ENCODE results near the gene DMRTB1.

DMRTB1 gene

GRCh38 chr1:53465023-53465957, 6.1 kb downstream of the DMRTB1 start:
- H3K4me3 Mint-ChIP-seq: no peak overlapping the region
- no peaks in the 10 kb centered on the region for H3K9me3 Mint-ChIP-seq
- H3K4me1 Mint-ChIP-seq (ENCODE audit: low read depth): peaks cover 2% of the 10 kb centered on the region
- no peak overlapping the region for H3K27ac Mint-ChIP-seq
- H3K27me3 Mint-ChIP-seq (ENCODE audit: low read depth): no peaks in the 10 kb centered on the region
- no peaks in the 10 kb centered on the region for H3K36me3 Mint-ChIP-seq (ENCODE audit: low read depth)

- Mint-ChIP-seq H3K9me3 (no peaks in the 10 kb centered on the region), H3K27ac (no peak overlapping the region), H3K36me3 (ENCODE audit: low read depth) (no peaks in the 10 kb centered on the region), H3K4me1 (ENCODE audit: low read depth) (peaks cover 2% of the 10 kb centered on the region), H3K4me3 (no peak overlapping the region), H3K27me3 (ENCODE audit: low read depth) (no peaks in the 10 kb centered on the region)
These were observed 8.2 kb downstream of the DMRTB1 start for GRCh38 chr1:53467391-53467790.

GRCh38 chr1:53468374-53468773, 9.2 kb downstream of the DMRTB1 start:
- no peaks in the 10 kb centered on the region for H3K27me3 Mint-ChIP-seq (ENCODE audit: low read depth)
- peaks cover 2% of the 10 kb centered on the region for H3K4me1 Mint-ChIP-seq (ENCODE audit: low read depth)
- no peak overlapping the region for H3K27ac Mint-ChIP-seq
- no peaks in the 10 kb centered on the region for H3K36me3 Mint-ChIP-seq (ENCODE audit: low read depth)
- no peak overlapping the region for H3K4me3 Mint-ChIP-seq
- no peaks in the 10 kb centered on the region for H3K9me3 Mint-ChIP-seq

- Mint-ChIP-seq H3K9me3 (no peaks in the 10 kb centered on the region), H3K27ac (no peak overlapping the region), H3K4me3 (no peak overlapping the region), H3K4me1 (ENCODE audit: low read depth) (peaks cover 2% of the 10 kb centered on the region), H3K27me3 (ENCODE audit: low read depth) (no peaks in the 10 kb centered on the region), H3K36me3 (ENCODE audit: low read depth) (no peaks in the 10 kb centered on the region)
These were observed 10.2 kb downstream of the DMRTB1 start for GRCh38 chr1:53469373-53469772.

- H3K4me3 Mint-ChIP-seq: no peak overlapping the region
These were observed 11.0 kb downstream of the DMRTB1 start for GRCh38 chr1:53470155-53470554.

GRCh38 chr1:53470584-53470983, 11.4 kb downstream of the DMRTB1 start:
- no peak overlapping the region for H3K27ac Mint-ChIP-seq
- H3K36me3 Mint-ChIP-seq (ENCODE audit: low read depth): no peaks in the 10 kb centered on the region

More at GRCh38 chr1:53470155-53470554, 11.0 kb downstream of the DMRTB1 start:
- H3K27me3 Mint-ChIP-seq (ENCODE audit: low read depth): no peaks in the 10 kb centered on the region
- no peaks in the 10 kb centered on the region for H3K36me3 Mint-ChIP-seq (ENCODE audit: low read depth)
- no peaks in the 10 kb centered on the region for H3K9me3 Mint-ChIP-seq
- peaks cover 2% of the 10 kb centered on the region for H3K4me1 Mint-ChIP-seq (ENCODE audit: low read depth)
- no peak overlapping the region for H3K27ac Mint-ChIP-seq

GRCh38 chr1:53471000-53471399, 11.8 kb downstream of the DMRTB1 start:
- Mint-ChIP-seq H3K27ac (no peak overlapping the region), H3K4me1 (ENCODE audit: low read depth) (peaks cover 2% of the 10 kb centered on the region), H3K4me3 (no peak overlapping the region), H3K36me3 (ENCODE audit: low read depth) (no peaks in the 10 kb centered on the region), H3K9me3 (no peaks in the 10 kb centered on the region), H3K27me3 (ENCODE audit: low read depth) (peaks cover 5% of the 10 kb centered on the region)

More at GRCh38 chr1:53470584-53470983, 11.4 kb downstream of the DMRTB1 start:
- H3K4me1 Mint-ChIP-seq (ENCODE audit: low read depth): peaks cover 2% of the 10 kb centered on the region
- H3K27me3 Mint-ChIP-seq (ENCODE audit: low read depth): peaks cover under 1% of the 10 kb centered on the region
- no peaks in the 10 kb centered on the region for H3K9me3 Mint-ChIP-seq
- no peak overlapping the region for H3K4me3 Mint-ChIP-seq

- no peaks in the 10 kb centered on the region for H3K36me3 Mint-ChIP-seq (ENCODE audit: low read depth)
- H3K4me3 Mint-ChIP-seq: no peak overlapping the region
- peaks cover 12% of the 10 kb centered on the region for H3K27me3 Mint-ChIP-seq (ENCODE audit: low read depth)
- H3K9me3 Mint-ChIP-seq: no peaks in the 10 kb centered on the region
- H3K27ac Mint-ChIP-seq: no peak overlapping the region
- H3K4me1 Mint-ChIP-seq (ENCODE audit: low read depth): no peaks in the 10 kb centered on the region
These were observed 14.3 kb downstream of the DMRTB1 start for GRCh38 chr1:53473463-53473862.

GRCh38 chr1:53475664-53476063, 16.5 kb downstream of the DMRTB1 start:
- peaks cover 16% of the 10 kb centered on the region for H3K27me3 Mint-ChIP-seq (ENCODE audit: low read depth)
- no peaks in the 10 kb centered on the region for H3K36me3 Mint-ChIP-seq (ENCODE audit: low read depth)
- H3K27ac Mint-ChIP-seq: no peak overlapping the region
- no peaks in the 10 kb centered on the region for H3K4me1 Mint-ChIP-seq (ENCODE audit: low read depth)
- H3K4me3 Mint-ChIP-seq: no peak overlapping the region
- H3K9me3 Mint-ChIP-seq: no peaks in the 10 kb centered on the region

GRCh38 chr1:53476579-53476978, 17.4 kb downstream of the DMRTB1 start:
- Mint-ChIP-seq H3K9me3 (no peaks in the 10 kb centered on the region), H3K4me1 (ENCODE audit: low read depth) (no peaks in the 10 kb centered on the region), H3K27me3 (ENCODE audit: low read depth) (peaks cover 16% of the 10 kb centered on the region), H3K27ac (no peak overlapping the region), H3K36me3 (ENCODE audit: low read depth) (no peaks in the 10 kb centered on the region), H3K4me3 (no peak overlapping the region)

- Mint-ChIP-seq H3K4me1 (ENCODE audit: low read depth) (no peaks in the 10 kb centered on the region), H3K27ac (no peak overlapping the region), H3K27me3 (ENCODE audit: low read depth) (peaks cover 16% of the 10 kb centered on the region), H3K36me3 (ENCODE audit: low read depth) (no peaks in the 10 kb centered on the region), H3K9me3 (no peaks in the 10 kb centered on the region), H3K4me3 (no peak overlapping the region)
These were observed 18.7 kb downstream of the DMRTB1 start for GRCh38 chr1:53477651-53478501.

- no peaks in the 10 kb centered on the region for H3K4me1 Mint-ChIP-seq (ENCODE audit: low read depth)
- H3K36me3 Mint-ChIP-seq (ENCODE audit: low read depth): no peaks in the 10 kb centered on the region
- no peaks in the 10 kb centered on the region for H3K9me3 Mint-ChIP-seq
- no peak overlapping the region for H3K27ac Mint-ChIP-seq
- H3K27me3 Mint-ChIP-seq (ENCODE audit: low read depth): peaks cover 16% of the 10 kb centered on the region
- no peak overlapping the region for H3K4me3 Mint-ChIP-seq
These were observed 19.3 kb downstream of the DMRTB1 start for GRCh38 chr1:53478502-53478818.

GRCh38 chr1:53480678-53481077, 21.5 kb downstream of the DMRTB1 start:
- Mint-ChIP-seq H3K27me3 (ENCODE audit: low read depth) (peaks cover 14% of the 10 kb centered on the region), H3K36me3 (ENCODE audit: low read depth) (no peaks in the 10 kb centered on the region), H3K9me3 (no peaks in the 10 kb centered on the region), H3K4me3 (no peak overlapping the region), H3K4me1 (ENCODE audit: low read depth) (no peaks in the 10 kb centered on the region), H3K27ac (no peak overlapping the region)

GRCh38 chr1:53481456-53481855, 22.3 kb downstream of the DMRTB1 start:
- no peaks in the 10 kb centered on the region for H3K9me3 Mint-ChIP-seq
- no peaks in the 10 kb centered on the region for H3K4me1 Mint-ChIP-seq (ENCODE audit: low read depth)
- H3K4me3 Mint-ChIP-seq: no peak overlapping the region
- H3K36me3 Mint-ChIP-seq (ENCODE audit: low read depth): no peaks in the 10 kb centered on the region
- no peak overlapping the region for H3K27ac Mint-ChIP-seq
- peaks cover 11% of the 10 kb centered on the region for H3K27me3 Mint-ChIP-seq (ENCODE audit: low read depth)
